Left lung (tissue), 10 donors: ENCODE measurements around the gene GIMAP7. TPM values are rescaled to one million over a fixed set of nuclear protein-coding genes. Genes with fewer than 3 reads are reported as not detected.
A peak's percentile ranks its signal among the peaks of the same experiment; 100 is the strongest.

Experiments used
- ATAC-seq: fragments of 200-7000 bp; cut with Tn5 transposase; one replicate; pipeline ENCODE4 v1.9.1; 2020; ENCODE audit warnings: moderate library complexity
- DNase-seq, 4 donors: peaks; one replicate each; pipeline ENCODE4 v3.0.0-alpha.2; 2013 to 2020
- H3K27ac ChIP-seq, 2 donors: fragments of 200-600 bp; sonication (generic) in 1 of 2; one replicate each; pipeline versions ENCODE4 v1.5.0 to v1.8.0; 2020 to 2021
- H3K27me3 ChIP-seq, 2 donors: fragments of 200-600 bp; sonication (generic) in 1 of 2; one replicate each; pipeline versions ENCODE4 v1.5.0 to v1.8.0; 2020 to 2021
- H3K36me3 ChIP-seq, 2 donors: fragments of 200-600 bp; sonication (generic) in 1 of 2; one replicate each; pipeline versions ENCODE4 v1.5.0 to v1.8.0; 2020 to 2021
- H3K4me1 ChIP-seq, 2 donors: fragments of 200-600 bp; one replicate each; pipeline ENCODE4 v1.8.0; 2021
- H3K4me3 ChIP-seq, 2 donors: fragments of 200-600 bp; sonication (generic) in 1 of 2; one replicate each; pipeline versions ENCODE4 v1.5.0 to v1.8.0; 2020 to 2021; ENCODE audit warnings: mild to moderate bottlenecking in 1 of 2
- H3K9me3 ChIP-seq, 2 donors: fragments of 200-600 bp; sonication (generic) in 1 of 2; one replicate each; pipeline versions ENCODE4 v1.5.0 to v1.8.0; 2020 to 2021
- CTCF ChIP-seq, 2 donors: fragments of 200-600 bp; sonication (generic) in 1 of 2; IDR thresholded peaks; one replicate each; pipeline versions ENCODE4 v1.5.0 to v1.8.0; 2021; ENCODE audit warnings: antibody characterized with exemption in 2 of 2
- intact Hi-C, 2 donors: fragments of 100-400 bp; cut with DNase I; formaldehyde crosslinking; loops; one replicate each; pipeline versions ENCODE4 v1.11.2 to v1.14.2; 2022
- polyA plus RNA-seq, 6 donors: library from polyadenylated mRNA; unstranded; fragments of 120-200 nt; gene quantifications; one replicate each; pipeline ENCODE4 v1.2.1, GENCODE V29; 2013; ENCODE audit not compliant: insufficient read length in 6 of 6
- total RNA-seq, 2 donors: library from RNA; stranded (reverse); fragmentation: NEBNext Ultra II Directional; extraction: Animal tissue kit (Norgen Biotek cat#: 25700); gene quantifications; one replicate each; pipeline ENCODE4 v1.2.1, GENCODE V29; 2021
- donor health status: DM: no; HTN: yes; CAD: no.
- donor health status: DM: no; HTN: no; CAD: no.

Gene GIMAP7
- total and polyA plus RNA-seq, 8 donors, result 16.7 to 49.8 (median 36.3) TPM

GRCh38 chr7:150566572-150566971 is 51.9 kb downstream of the GIMAP7 start:
- Histone ChIP-seq H3K4me1 (peaks cover 0 to 36% of the 10 kb centered on the region in 2 donors), H3K36me3 (peaks cover 0 to 10% of the 10 kb centered on the region in 2 donors), H3K27me3 (no peaks in the 10 kb centered on the region), H3K4me3 (peak overlapping the region in 1 of 2 donors; percentile 52), H3K27ac (peak overlapping the region in 1 of 2 donors; percentile 83), H3K9me3 (peaks cover 0 to 6% of the 10 kb centered on the region in 2 donors)
- ATAC-seq, result no peak
- intact Hi-C loops, result no loop called here
- no peak for TF ChIP-seq CTCF (IDR thresholded peaks at IDR 0.05)
- DNase-seq, result no peak

- Histone ChIP-seq H3K27ac (peak within 1 kb of the TSS; percentile 70 to 83), H3K4me1 (peaks cover 0 to 41% of the 10 kb centered on the region in 2 donors), H3K4me3 (peak within 1 kb of the TSS; percentile 28 to 52), H3K9me3 (no peaks in the 10 kb centered on the region), H3K27me3 (no peaks in the 10 kb centered on the region), H3K36me3 (peaks cover 0 to 16% of the 10 kb centered on the region in 2 donors)
- ATAC-seq (peak; percentile 71), DNase-seq (peak in 1 of 4 donors; percentile 15)
- TF ChIP-seq CTCF (IDR thresholded peaks at IDR 0.05), result no peak
- intact Hi-C loops, result no loop called here
Measured at GRCh38 chr7:150567169-150567568, 52.5 kb downstream of the GIMAP7 start, which contains the start of gene GIMAP4. TSS of gene GIMAP4 (plus strand) at chr7:150567390. CDS start at chr7:150569902, 2,512 bp downstream.

- Histone ChIP-seq H3K27ac (peak overlapping the region; percentile 70 to 83), H3K27me3 (no peaks in the 10 kb centered on the region), H3K4me1 (peaks cover 0 to 41% of the 10 kb centered on the region in 2 donors), H3K4me3 (peak overlapping the region; percentile 28 to 52), H3K36me3 (peaks cover 0 to 23% of the 10 kb centered on the region in 2 donors), H3K9me3 (peaks cover 0 to 5% of the 10 kb centered on the region in 2 donors)
- DNase-seq, result no peak
- intact Hi-C loops, result no loop called here
- TF ChIP-seq CTCF (IDR thresholded peaks at IDR 0.05), result no peak
- ATAC-seq, result peak; percentile 17
Measured at GRCh38 chr7:150567871-150568301, 53.2 kb downstream of the GIMAP7 start.

- H3K4me3 ChIP-seq, result peak overlapping the region; percentile 28 to 52
- ATAC-seq (peak; percentile 62), DNase-seq (no peak)
- H3K4me1 ChIP-seq, result peaks cover 0 to 41% of the 10 kb centered on the region in 2 donors
- H3K27me3 ChIP-seq, result no peaks in the 10 kb centered on the region
- intact Hi-C loops, result no loop called here
- peaks cover 0 to 31% of the 10 kb centered on the region in 2 donors for H3K36me3 ChIP-seq
- peak overlapping the region; percentile 73 to 83 for H3K27ac ChIP-seq
- no peak for TF ChIP-seq CTCF (IDR thresholded peaks at IDR 0.05)
- H3K9me3 ChIP-seq, result peaks cover 0 to 8% of the 10 kb centered on the region in 2 donors
Measured at GRCh38 chr7:150568714-150569113, 54.0 kb downstream of the GIMAP7 start.

- H3K36me3 ChIP-seq, result peaks cover 0 to 36% of the 10 kb centered on the region in 2 donors
- H3K27me3 ChIP-seq, result no peaks in the 10 kb centered on the region
- H3K27ac ChIP-seq, result peak overlapping the region; percentile 73 to 83
- TF ChIP-seq CTCF (IDR thresholded peaks at IDR 0.05), result no peak
- H3K4me1 ChIP-seq, result peaks cover 0 to 36% of the 10 kb centered on the region in 2 donors
- DNase-seq (no peak), ATAC-seq (no peak)
- intact Hi-C loops, result no loop called here
- H3K9me3 ChIP-seq, result peaks cover 0 to 12% of the 10 kb centered on the region in 2 donors
- peak overlapping the region in 1 of 2 donors; percentile 52 for H3K4me3 ChIP-seq
Measured at GRCh38 chr7:150569245-150569955, 54.7 kb downstream of the GIMAP7 start.
